DOHH2 (cell line): ENCODE data around the gene CDK16.

Experiments used
- H3F3A ChIP-seq: fragments of 200-600 bp; sonication (generic), shearing (Covaris generic); 2 replicates; pipeline ENCODE4 v1.6.0; 2016; ENCODE audit warnings: antibody characterized with exemption, mild to moderate bottlenecking; ENCODE audit not compliant: control insufficient read depth, insufficient read depth
- H3K27ac ChIP-seq: fragments of 200-600 bp; sonication (generic); 2 replicates; pipeline ENCODE4 v1.5.1; 2014; ENCODE audit warnings: low read depth, mild to moderate bottlenecking, low read length, moderate library complexity
- H3K27me3 ChIP-seq: fragments of 200-600 bp; sonication (generic); 2 replicates; pipeline ENCODE4 v1.6.1; 2014; ENCODE audit warnings: mild to moderate bottlenecking, low read length, mixed read lengths; ENCODE audit not compliant: control insufficient read depth
- H3K36me3 ChIP-seq: fragments of 200-600 bp; sonication (generic); 2 replicates; pipeline ENCODE4 v1.6.1; 2014; ENCODE audit warnings: mild to moderate bottlenecking, low read length, moderate library complexity, mixed read lengths; ENCODE audit not compliant: control insufficient read depth
- H3K4me1 ChIP-seq: fragments of 200-600 bp; sonication (generic); 2 replicates; pipeline ENCODE4 v1.6.1; 2014; ENCODE audit warnings: mild to moderate bottlenecking, low read length, mixed read lengths; ENCODE audit not compliant: control insufficient read depth
- H3K4me2 ChIP-seq: fragments of 200-600 bp; sonication (generic); 2 replicates; pipeline ENCODE4 v1.6.0; 2014; ENCODE audit warnings: mild to moderate bottlenecking, low read length, moderate library complexity
- H3K4me3 ChIP-seq: fragments of 200-600 bp; sonication (generic); 2 replicates; pipeline ENCODE4 v1.5.1; 2014; ENCODE audit warnings: mild to moderate bottlenecking, low read length, mixed read lengths
- H3K79me2 ChIP-seq: fragments of 200-600 bp; sonication (generic); 2 replicates; pipeline ENCODE4 v1.6.1; 2014; ENCODE audit warnings: mild to moderate bottlenecking, low read length, mixed read lengths; ENCODE audit not compliant: control insufficient read depth
- H3K9me2 ChIP-seq: fragments of 200-600 bp; sonication (generic); replicated peaks from 2 replicates; pipeline ENCODE4 v1.6.1; 2014; ENCODE audit warnings: mild to moderate bottlenecking, low read length, mixed read lengths; ENCODE audit not compliant: control insufficient read depth
- H3K9me3 ChIP-seq: fragments of 200-600 bp; sonication (generic); 2 replicates; pipeline ENCODE4 v1.6.1; 2014; ENCODE audit warnings: antibody characterized with exemption, low read length, mixed read lengths; ENCODE audit not compliant: control insufficient read depth, insufficient read depth
- H4K20me1 ChIP-seq: fragments of 200-600 bp; sonication (generic); 2 replicates; pipeline ENCODE4 v1.6.0; 2014; ENCODE audit warnings: low read depth, mild to moderate bottlenecking, antibody characterized with exemption, low read length, moderate library complexity; ENCODE audit not compliant: control insufficient read depth, insufficient read depth
- EZH2phosphoT487 ChIP-seq: fragments of 200-600 bp; sonication (generic); IDR thresholded peaks from 2 replicates; pipeline ENCODE4 v1.6.1; 2017; ENCODE audit warnings: borderline replicate concordance, mild to moderate bottlenecking, antibody characterized with exemption, low read length, moderate library complexity, mixed read lengths
- TF ChIP-seq, protein P1 (sequence below): fragments of 200-600 bp; sonication (generic); IDR thresholded peaks from one replicate; pipeline ENCODE4 v1.5.1; 2014; ENCODE audit warnings: antibody characterized with exemption, mild to moderate bottlenecking, low read depth, low read length; ENCODE audit not compliant: poor library complexity, severe bottlenecking

CDK16 gene

DNA sequence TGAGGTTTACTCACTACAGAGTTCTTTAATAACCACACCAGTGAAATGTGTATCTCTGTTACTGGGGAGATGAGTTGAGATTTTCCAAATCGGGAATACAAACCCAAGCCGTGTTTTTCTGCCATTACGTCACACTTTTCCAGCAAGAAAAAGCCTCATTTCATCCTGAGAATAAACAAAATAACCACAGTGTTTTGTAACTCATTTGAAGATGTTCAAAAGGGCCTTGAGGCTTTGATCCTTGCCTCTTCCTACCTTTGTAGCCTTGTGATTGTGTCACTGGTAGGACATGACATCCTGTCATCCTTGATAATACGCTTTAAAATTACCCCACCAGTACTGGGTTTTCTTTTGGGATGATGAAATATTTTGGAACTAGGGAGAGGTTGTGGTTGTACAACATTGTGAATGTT, 17.2 kb downstream of the CDK16 start:
- Histone ChIP-seq H3K9me2 (no peaks in the 10 kb centered on the region), H3K9me3 (no peaks in the 10 kb centered on the region), H3K4me1 (peaks cover 15% of the 10 kb centered on the region), H3K27me3 (no peaks in the 10 kb centered on the region), H3K4me3 (no peak overlapping the region), H3K27ac (no peak overlapping the region), H3K36me3 (no peaks in the 10 kb centered on the region; the same call in none of the 2 replicates), H3K79me2 (peaks cover 43% of the 10 kb centered on the region), H3F3A (0 out of 2 replicates have a peak, but pooled peaks cover 3% of the 10 kb centered on the region), H3K4me2 (peak overlapping the region; percentile 11; the same call in 1 of the 2 replicates), H4K20me1 (no peaks in the 10 kb centered on the region)
- TF ChIP-seq EZH2phosphoT487: no peak
- TF ChIP-seq, protein P1, sequence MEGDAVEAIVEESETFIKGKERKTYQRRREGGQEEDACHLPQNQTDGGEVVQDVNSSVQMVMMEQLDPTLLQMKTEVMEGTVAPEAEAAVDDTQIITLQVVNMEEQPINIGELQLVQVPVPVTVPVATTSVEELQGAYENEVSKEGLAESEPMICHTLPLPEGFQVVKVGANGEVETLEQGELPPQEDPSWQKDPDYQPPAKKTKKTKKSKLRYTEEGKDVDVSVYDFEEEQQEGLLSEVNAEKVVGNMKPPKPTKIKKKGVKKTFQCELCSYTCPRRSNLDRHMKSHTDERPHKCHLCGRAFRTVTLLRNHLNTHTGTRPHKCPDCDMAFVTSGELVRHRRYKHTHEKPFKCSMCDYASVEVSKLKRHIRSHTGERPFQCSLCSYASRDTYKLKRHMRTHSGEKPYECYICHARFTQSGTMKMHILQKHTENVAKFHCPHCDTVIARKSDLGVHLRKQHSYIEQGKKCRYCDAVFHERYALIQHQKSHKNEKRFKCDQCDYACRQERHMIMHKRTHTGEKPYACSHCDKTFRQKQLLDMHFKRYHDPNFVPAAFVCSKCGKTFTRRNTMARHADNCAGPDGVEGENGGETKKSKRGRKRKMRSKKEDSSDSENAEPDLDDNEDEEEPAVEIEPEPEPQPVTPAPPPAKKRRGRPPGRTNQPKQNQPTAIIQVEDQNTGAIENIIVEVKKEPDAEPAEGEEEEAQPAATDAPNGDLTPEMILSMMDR: no peak

DNA sequence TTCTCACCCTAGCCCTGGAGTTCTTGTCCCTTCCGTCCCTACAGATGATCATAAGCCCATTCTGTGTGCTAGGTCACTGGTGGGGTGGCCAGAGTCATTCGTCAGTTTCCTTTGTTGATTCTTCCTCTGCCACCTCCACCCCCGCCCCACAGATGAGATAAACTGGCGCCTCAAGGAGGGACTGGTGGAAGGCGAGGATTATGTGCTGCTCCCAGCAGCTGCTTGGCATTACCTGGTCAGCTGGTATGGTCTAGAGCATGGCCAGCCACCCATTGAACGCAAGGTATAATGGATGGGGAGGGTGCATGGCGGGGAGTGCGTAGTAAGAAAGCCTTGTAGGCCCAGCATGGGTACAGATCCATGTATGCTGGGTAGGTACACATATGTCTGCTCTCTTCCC, 20.7 kb downstream of the CDK16 start:
- 0 out of 2 replicates have a peak, but pooled peaks cover 3% of the 10 kb centered on the region for H3K4me1 ChIP-seq
- no peak overlapping the region for H3K4me2 ChIP-seq
- H3K27me3 ChIP-seq: no peaks in the 10 kb centered on the region
- H3K36me3 ChIP-seq: peaks cover 7% of the 10 kb centered on the region
- H3F3A ChIP-seq: no peaks in the 10 kb centered on the region
- H3K4me3 ChIP-seq: no peak overlapping the region
- TF ChIP-seq, protein P1: no peak
- TF ChIP-seq EZH2phosphoT487: no peak
- peaks cover 37% of the 10 kb centered on the region for H3K79me2 ChIP-seq
- no peaks in the 10 kb centered on the region for H3K9me2 ChIP-seq
- no peaks in the 10 kb centered on the region for H3K9me3 ChIP-seq
- H4K20me1 ChIP-seq: no peaks in the 10 kb centered on the region
- no peak overlapping the region for H3K27ac ChIP-seq

DNA sequence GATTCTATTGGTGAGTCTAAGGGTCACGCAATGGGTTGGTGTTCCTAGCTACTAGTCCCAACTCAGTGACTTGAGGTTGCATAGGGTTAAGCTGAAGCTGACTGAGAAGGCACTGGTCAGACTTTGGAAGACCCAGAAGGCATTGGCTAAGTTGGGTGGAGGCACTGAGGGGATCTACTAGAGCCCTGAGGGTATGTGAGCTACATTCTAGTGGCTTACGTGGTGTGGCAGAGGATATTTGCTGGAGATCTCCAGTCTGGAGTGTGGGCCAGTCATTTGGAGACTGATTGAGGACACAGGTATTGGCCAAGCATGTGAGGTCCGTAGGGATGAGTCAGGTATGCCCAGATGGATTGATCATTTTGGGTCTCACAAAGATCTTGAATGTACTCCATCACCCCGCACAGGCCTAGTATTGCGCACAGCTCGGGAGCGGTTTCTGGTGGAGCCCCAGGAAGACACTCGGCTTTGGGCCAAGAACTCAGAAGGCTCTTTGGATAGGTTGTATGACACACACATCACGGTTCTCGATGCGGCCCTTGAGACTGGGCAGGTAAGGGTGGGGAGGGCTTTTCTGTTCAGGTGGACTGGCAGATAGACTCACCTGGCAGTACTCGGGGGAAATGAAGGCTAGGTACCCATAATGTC, 21.5 kb downstream of the CDK16 start:
- Histone ChIP-seq H3K27ac (no peak overlapping the region), H3K36me3 (peaks cover 9% of the 10 kb centered on the region), H3K4me1 (0 out of 2 replicates have a peak, but pooled peaks cover 3% of the 10 kb centered on the region), H3K9me2 (no peaks in the 10 kb centered on the region), H3K4me3 (no peak overlapping the region), H3F3A (no peaks in the 10 kb centered on the region), H3K9me3 (no peaks in the 10 kb centered on the region), H3K4me2 (no peak overlapping the region), H3K79me2 (peaks cover 29% of the 10 kb centered on the region), H4K20me1 (no peaks in the 10 kb centered on the region), H3K27me3 (no peaks in the 10 kb centered on the region)
- TF ChIP-seq, protein P1: no peak
- TF ChIP-seq EZH2phosphoT487: no peak
